ENCODE results near the gene PDE6A. TPM values are rescaled to one million over a fixed set of nuclear protein-coding genes. Genes with fewer than 3 reads are reported as not detected.

Gene PDE6A
- total RNA-seq, 1 experiment from 2014 or later: not detected

GRCh38 chr5:149907828-149908227 is 36.8 kb downstream of the PDE6A start (continued):
- TF ChIP-seq, protein P1, sequence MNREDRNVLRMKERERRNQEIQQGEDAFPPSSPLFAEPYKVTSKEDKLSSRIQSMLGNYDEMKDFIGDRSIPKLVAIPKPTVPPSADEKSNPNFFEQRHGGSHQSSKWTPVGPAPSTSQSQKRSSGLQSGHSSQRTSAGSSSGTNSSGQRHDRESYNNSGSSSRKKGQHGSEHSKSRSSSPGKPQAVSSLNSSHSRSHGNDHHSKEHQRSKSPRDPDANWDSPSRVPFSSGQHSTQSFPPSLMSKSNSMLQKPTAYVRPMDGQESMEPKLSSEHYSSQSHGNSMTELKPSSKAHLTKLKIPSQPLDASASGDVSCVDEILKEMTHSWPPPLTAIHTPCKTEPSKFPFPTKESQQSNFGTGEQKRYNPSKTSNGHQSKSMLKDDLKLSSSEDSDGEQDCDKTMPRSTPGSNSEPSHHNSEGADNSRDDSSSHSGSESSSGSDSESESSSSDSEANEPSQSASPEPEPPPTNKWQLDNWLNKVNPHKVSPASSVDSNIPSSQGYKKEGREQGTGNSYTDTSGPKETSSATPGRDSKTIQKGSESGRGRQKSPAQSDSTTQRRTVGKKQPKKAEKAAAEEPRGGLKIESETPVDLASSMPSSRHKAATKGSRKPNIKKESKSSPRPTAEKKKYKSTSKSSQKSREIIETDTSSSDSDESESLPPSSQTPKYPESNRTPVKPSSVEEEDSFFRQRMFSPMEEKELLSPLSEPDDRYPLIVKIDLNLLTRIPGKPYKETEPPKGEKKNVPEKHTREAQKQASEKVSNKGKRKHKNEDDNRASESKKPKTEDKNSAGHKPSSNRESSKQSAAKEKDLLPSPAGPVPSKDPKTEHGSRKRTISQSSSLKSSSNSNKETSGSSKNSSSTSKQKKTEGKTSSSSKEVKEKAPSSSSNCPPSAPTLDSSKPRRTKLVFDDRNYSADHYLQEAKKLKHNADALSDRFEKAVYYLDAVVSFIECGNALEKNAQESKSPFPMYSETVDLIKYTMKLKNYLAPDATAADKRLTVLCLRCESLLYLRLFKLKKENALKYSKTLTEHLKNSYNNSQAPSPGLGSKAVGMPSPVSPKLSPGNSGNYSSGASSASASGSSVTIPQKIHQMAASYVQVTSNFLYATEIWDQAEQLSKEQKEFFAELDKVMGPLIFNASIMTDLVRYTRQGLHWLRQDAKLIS (CRISPR knock-in tag; IDR thresholded peaks at IDR 0.05; ENCODE audit: borderline replicate concordance): no peak
- TF ChIP-seq NFE2L1 (CRISPR knock-in tag; IDR thresholded peaks at IDR 0.05): no peak
- no peak for TF ChIP-seq TEAD1 (CRISPR knock-in tag; IDR thresholded peaks at IDR 0.05)
- no peak for TF ChIP-seq ATF1 (CRISPR knock-in tag; IDR thresholded peaks at IDR 0.05)
- no peak for TF ChIP-seq NR2C2 (CRISPR knock-in tag; IDR thresholded peaks at IDR 0.05)
- TF ChIP-seq TCF7 (CRISPR knock-in tag; IDR thresholded peaks at IDR 0.05; ENCODE audit: low read depth): no peak

DNA sequence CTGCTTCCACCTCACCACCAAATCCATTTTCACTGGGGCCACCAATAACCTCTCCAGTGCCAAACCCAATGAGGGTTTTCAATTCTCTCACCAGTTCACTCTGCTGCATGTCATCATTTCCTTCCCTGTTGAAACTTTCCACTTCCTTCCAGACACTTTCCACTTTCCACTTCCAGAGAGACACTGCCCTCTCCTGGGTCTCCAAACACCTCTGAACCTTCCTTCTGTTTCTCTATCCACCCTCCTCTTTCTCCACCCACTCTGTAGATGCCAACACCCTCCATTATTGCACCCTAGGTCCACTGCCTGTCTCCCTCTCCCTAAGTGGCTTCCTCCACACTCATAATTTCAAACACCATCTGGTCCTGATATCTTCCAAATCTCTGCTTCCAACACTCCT is 39.6 kb downstream of the PDE6A start:
- no peaks in the 10 kb centered on the region for H3K27me3 Mint-ChIP-seq (ENCODE audit: low read depth)
- ATAC-seq (no peak), DNase-seq (ENCODE audit: low spot score) (no peak)
- H3K4me3 Mint-ChIP-seq: no peak overlapping the region
- H3K9me3 Mint-ChIP-seq: no peaks in the 10 kb centered on the region
- ChIA-PET POLR2A (no interaction called here), CTCF (interaction anchor here (1.4 kb wide), 1 partner anchor 46 kb away, joined by 4 read pairs; no protein-coding TSS in a partner anchor)
- no peaks in the 10 kb centered on the region for H3K4me1 Mint-ChIP-seq
- H3K27ac Mint-ChIP-seq: no peak overlapping the region
- no peaks in the 10 kb centered on the region for H3K36me3 Mint-ChIP-seq
- TF ChIP-seq, protein P2, sequence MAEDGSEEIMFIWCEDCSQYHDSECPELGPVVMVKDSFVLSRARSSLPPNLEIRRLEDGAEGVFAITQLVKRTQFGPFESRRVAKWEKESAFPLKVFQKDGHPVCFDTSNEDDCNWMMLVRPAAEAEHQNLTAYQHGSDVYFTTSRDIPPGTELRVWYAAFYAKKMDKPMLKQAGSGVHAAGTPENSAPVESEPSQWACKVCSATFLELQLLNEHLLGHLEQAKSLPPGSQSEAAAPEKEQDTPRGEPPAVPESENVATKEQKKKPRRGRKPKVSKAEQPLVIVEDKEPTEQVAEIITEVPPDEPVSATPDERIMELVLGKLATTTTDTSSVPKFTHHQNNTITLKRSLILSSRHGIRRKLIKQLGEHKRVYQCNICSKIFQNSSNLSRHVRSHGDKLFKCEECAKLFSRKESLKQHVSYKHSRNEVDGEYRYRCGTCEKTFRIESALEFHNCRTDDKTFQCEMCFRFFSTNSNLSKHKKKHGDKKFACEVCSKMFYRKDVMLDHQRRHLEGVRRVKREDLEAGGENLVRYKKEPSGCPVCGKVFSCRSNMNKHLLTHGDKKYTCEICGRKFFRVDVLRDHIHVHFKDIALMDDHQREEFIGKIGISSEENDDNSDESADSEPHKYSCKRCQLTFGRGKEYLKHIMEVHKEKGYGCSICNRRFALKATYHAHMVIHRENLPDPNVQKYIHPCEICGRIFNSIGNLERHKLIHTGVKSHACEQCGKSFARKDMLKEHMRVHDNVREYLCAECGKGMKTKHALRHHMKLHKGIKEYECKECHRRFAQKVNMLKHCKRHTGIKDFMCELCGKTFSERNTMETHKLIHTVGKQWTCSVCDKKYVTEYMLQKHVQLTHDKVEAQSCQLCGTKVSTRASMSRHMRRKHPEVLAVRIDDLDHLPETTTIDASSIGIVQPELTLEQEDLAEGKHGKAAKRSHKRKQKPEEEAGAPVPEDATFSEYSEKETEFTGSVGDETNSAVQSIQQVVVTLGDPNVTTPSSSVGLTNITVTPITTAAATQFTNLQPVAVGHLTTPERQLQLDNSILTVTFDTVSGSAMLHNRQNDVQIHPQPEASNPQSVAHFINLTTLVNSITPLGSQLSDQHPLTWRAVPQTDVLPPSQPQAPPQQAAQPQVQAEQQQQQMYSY (CRISPR knock-in tag; IDR thresholded peaks at IDR 0.05): no peak
- TF ChIP-seq TEAD4 (CRISPR knock-in tag; IDR thresholded peaks at IDR 0.05): no peak
- TF ChIP-seq ZNF396 (CRISPR knock-in tag; IDR thresholded peaks at IDR 0.05; ENCODE audit: borderline replicate concordance): no peak
- no peak for TF ChIP-seq USF1 (CRISPR knock-in tag; IDR thresholded peaks at IDR 0.05)
- no peak for TF ChIP-seq NR3C1 (CRISPR knock-in tag; conservative IDR thresholded peaks at IDR 0.05; ENCODE audit: low read depth)
- no peak for TF ChIP-seq TCF7 (CRISPR knock-in tag; IDR thresholded peaks at IDR 0.05; ENCODE audit: low read depth)
- TF ChIP-seq CREM (CRISPR knock-in tag; IDR thresholded peaks at IDR 0.05): no peak
- no peak for TF ChIP-seq ZNF671 (CRISPR knock-in tag; IDR thresholded peaks at IDR 0.05)
- TF ChIP-seq TEAD1 (CRISPR knock-in tag; IDR thresholded peaks at IDR 0.05): no peak
- TF ChIP-seq EMX1 (CRISPR knock-in tag; IDR thresholded peaks at IDR 0.05): no peak
- TF ChIP-seq ESRRA (CRISPR knock-in tag; IDR thresholded peaks at IDR 0.05; ENCODE audit: borderline replicate concordance): no peak
- TF ChIP-seq, protein P3, sequence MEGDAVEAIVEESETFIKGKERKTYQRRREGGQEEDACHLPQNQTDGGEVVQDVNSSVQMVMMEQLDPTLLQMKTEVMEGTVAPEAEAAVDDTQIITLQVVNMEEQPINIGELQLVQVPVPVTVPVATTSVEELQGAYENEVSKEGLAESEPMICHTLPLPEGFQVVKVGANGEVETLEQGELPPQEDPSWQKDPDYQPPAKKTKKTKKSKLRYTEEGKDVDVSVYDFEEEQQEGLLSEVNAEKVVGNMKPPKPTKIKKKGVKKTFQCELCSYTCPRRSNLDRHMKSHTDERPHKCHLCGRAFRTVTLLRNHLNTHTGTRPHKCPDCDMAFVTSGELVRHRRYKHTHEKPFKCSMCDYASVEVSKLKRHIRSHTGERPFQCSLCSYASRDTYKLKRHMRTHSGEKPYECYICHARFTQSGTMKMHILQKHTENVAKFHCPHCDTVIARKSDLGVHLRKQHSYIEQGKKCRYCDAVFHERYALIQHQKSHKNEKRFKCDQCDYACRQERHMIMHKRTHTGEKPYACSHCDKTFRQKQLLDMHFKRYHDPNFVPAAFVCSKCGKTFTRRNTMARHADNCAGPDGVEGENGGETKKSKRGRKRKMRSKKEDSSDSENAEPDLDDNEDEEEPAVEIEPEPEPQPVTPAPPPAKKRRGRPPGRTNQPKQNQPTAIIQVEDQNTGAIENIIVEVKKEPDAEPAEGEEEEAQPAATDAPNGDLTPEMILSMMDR (IDR thresholded peaks at IDR 0.05): no peak
- no peak for TF ChIP-seq ZNF317 (CRISPR knock-in tag; IDR thresholded peaks at IDR 0.05; ENCODE audit: borderline replicate concordance, low read depth)
- TF ChIP-seq RELA (CRISPR knock-in tag; IDR thresholded peaks at IDR 0.05; ENCODE audit: borderline replicate concordance): no peak
- TF ChIP-seq SMAD4 (CRISPR knock-in tag; IDR thresholded peaks at IDR 0.05): no peak
- TF ChIP-seq, protein P4, sequence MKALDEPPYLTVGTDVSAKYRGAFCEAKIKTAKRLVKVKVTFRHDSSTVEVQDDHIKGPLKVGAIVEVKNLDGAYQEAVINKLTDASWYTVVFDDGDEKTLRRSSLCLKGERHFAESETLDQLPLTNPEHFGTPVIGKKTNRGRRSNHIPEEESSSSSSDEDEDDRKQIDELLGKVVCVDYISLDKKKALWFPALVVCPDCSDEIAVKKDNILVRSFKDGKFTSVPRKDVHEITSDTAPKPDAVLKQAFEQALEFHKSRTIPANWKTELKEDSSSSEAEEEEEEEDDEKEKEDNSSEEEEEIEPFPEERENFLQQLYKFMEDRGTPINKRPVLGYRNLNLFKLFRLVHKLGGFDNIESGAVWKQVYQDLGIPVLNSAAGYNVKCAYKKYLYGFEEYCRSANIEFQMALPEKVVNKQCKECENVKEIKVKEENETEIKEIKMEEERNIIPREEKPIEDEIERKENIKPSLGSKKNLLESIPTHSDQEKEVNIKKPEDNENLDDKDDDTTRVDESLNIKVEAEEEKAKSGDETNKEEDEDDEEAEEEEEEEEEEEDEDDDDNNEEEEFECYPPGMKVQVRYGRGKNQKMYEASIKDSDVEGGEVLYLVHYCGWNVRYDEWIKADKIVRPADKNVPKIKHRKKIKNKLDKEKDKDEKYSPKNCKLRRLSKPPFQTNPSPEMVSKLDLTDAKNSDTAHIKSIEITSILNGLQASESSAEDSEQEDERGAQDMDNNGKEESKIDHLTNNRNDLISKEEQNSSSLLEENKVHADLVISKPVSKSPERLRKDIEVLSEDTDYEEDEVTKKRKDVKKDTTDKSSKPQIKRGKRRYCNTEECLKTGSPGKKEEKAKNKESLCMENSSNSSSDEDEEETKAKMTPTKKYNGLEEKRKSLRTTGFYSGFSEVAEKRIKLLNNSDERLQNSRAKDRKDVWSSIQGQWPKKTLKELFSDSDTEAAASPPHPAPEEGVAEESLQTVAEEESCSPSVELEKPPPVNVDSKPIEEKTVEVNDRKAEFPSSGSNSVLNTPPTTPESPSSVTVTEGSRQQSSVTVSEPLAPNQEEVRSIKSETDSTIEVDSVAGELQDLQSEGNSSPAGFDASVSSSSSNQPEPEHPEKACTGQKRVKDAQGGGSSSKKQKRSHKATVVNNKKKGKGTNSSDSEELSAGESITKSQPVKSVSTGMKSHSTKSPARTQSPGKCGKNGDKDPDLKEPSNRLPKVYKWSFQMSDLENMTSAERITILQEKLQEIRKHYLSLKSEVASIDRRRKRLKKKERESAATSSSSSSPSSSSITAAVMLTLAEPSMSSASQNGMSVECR (CRISPR knock-in tag; IDR thresholded peaks at IDR 0.05; ENCODE audit: borderline replicate concordance): no peak
- TF ChIP-seq HMGXB4 (CRISPR knock-in tag; IDR thresholded peaks at IDR 0.05): no peak

All from WTC11 (cell line).